Adrenal gland (tissue), 5 donors: ENCODE measurements around the gene GALNTL6.

Experiments
- POLR2A ChIP-seq, 2 donors: fragments of 450-650 bp; IDR thresholded peaks; one replicate each; pipeline ENCODE4 v1.6.1; 2017; ENCODE audit warnings: antibody characterized with exemption in 2 of 2, mild to moderate bottlenecking in 2 of 2, moderate library complexity in 1 of 2
- TF ChIP-seq, protein P1 (sequence below), 6 experiments: fragments of 450-650 bp in 4 of 6; fragments of 200-600 bp in 2 of 6; sonication (generic) in 1 of 6; IDR thresholded peaks; 1 replicate in 5 of 6; 2 replicates in 1 of 6; pipeline versions ENCODE4 v1.5.1 to v1.8.0; 2016 to 2021; ENCODE audit warnings: antibody characterized with exemption in 6 of 6, mild to moderate bottlenecking in 2 of 6, moderate library complexity in 1 of 6
- donor health status: DM: no; HTN: no; CAD: no.

DNA sequence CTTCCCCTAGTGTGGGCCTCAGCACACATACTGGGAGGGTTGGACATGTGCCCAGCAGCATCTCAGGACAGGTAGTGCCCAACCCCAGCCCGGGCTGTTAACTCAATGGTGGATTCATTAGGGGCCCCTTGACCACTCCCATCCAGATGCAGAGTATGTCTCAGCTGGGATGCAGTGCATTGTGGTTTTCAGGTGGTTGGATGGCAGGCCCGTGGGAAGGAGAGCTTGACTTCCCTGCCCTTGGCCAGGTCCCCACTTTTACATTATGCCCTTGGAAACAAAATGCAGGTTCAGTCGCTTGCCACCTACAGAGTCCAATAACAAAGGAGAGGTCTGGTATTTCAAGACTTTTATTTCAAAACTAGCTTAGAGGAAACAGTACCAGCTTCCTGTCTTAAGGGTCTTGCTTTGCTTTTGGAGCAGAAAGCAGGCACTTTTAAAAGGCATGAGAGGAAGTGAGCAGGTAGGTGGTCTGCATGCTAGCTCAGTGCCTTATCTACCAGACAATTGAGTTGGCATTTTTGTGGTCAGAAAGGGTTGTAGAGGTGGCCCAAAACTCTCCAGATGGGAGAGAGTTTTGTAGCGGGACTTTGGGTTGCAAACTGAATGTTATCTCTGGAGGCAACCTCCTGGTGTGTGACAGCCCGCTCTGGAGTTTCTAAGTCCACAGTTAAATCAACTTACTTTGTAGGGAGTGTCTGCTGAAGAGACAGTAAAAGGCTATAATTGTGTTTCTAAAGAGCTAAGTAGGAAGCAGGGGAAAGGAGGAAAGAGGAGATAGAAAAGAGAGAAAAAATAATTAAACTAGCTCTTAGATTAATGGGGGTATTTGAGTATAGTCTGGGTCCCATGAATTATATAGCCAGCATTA lies 171.0 kb downstream of the GALNTL6 start:
- no peak for TF ChIP-seq POLR2A (IDR thresholded peaks at IDR 0.05)
- TF ChIP-seq, protein P1, sequence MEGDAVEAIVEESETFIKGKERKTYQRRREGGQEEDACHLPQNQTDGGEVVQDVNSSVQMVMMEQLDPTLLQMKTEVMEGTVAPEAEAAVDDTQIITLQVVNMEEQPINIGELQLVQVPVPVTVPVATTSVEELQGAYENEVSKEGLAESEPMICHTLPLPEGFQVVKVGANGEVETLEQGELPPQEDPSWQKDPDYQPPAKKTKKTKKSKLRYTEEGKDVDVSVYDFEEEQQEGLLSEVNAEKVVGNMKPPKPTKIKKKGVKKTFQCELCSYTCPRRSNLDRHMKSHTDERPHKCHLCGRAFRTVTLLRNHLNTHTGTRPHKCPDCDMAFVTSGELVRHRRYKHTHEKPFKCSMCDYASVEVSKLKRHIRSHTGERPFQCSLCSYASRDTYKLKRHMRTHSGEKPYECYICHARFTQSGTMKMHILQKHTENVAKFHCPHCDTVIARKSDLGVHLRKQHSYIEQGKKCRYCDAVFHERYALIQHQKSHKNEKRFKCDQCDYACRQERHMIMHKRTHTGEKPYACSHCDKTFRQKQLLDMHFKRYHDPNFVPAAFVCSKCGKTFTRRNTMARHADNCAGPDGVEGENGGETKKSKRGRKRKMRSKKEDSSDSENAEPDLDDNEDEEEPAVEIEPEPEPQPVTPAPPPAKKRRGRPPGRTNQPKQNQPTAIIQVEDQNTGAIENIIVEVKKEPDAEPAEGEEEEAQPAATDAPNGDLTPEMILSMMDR (IDR thresholded peaks at IDR 0.05) = no peak
